IPS-18c (cell line): Measurements from ENCODE around the gene KCNA5.

ENCODE experiments used
- H3K4me3 ChIP-seq: 2 replicates; pipeline ENCODE4 v1.7.0; 2013; ENCODE audit warnings: low read depth, mild to moderate bottlenecking, low read length, moderate library complexity; ENCODE audit not compliant: insufficient read depth
- H3K9me3 ChIP-seq: one replicate; pipeline ENCODE4 v1.6.1; 2013; ENCODE audit warnings: mild to moderate bottlenecking, low read length, moderate library complexity; ENCODE audit not compliant: control insufficient read depth, insufficient read depth

KCNA5 gene

DNA sequence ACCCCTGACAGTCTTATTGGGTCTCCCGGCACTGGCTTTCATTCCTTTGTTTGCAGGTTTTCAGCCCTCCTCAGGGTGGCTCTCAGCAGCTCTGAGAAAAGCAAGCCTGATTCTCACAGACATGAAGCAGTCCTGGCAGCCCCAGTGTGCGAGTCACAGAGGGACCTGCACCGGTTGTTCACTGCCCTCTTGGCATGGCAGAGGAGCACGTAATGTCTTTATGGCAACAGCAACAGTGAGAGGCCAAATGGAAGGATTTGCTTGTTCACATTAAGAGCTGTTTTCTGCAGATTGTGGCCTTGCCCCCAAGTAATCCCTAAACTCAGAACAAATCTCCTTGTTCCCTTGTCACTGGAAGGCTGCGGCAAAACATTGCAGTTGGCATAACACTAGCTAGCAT is 3.4 kb downstream of the KCNA5 start:
- H3K9me3 ChIP-seq: no peaks in the 10 kb centered on the region

DNA sequence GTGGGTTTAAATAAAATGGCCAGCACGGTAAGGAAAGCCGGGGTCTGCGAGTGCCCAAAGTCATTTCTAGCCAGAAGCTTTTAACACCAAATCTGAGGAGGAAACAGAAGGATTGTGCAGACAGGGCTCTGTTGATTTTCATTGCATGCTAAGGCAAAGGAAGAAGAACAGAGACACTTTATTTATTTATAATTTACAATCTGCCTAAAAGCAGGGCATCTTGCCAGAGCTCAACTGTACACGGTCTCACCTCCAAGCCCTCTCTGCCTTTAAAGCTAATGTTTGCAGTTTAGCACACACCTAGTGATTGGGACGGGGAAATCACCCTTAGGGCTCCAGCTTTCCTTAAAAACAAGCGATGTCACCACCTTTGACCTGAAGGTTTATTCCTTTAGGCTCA is 4.0 kb downstream of the KCNA5 start:
- Histone ChIP-seq H3K9me3 (no peaks in the 10 kb centered on the region), H3K4me3 (no peak overlapping the region)

More for the DNA sequence above, 3.4 kb downstream of the KCNA5 start:
- no peak overlapping the region for H3K4me3 ChIP-seq

DNA sequence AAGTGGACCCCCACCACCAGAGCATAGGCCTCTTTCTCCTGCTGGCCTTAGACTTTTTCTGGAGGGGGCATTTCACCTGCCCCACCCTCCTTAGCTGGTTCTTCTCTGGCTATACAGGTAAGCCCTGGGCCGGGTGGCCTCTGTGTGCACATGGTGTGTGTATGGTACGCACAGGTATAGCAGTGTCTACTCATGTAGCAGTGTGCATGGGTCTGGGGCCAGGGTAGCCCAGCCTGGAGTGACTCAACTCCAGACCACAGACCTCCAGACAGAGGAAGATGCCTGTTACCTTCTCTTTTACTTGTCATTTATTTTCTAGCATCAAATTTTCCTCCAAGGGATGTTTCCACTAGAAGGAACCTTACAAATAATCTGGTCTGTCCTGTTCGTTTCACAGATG is 6.9 kb downstream of the KCNA5 start:
- Histone ChIP-seq H3K9me3 (no peaks in the 10 kb centered on the region), H3K4me3 (no peak overlapping the region)

DNA sequence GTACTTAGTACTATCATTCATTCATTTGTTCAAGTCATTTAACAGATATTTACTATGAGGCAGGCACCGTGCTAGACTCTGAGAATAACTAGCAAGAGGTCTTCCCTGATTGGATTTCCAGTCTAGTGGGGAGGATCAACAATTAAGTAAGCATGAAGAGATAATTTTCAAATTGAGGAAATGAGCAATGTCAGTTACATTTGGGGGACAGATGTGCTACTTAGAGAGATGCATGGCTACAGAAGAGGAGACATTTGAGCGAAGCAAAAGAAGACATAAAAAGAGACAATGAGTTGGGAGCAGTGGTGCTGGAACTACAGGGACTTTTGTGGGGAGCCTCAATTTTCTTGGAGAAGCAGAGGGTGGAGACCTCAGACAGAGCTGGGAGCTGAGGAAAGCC is 7.7 kb downstream of the KCNA5 start:
- no peaks in the 10 kb centered on the region for H3K9me3 ChIP-seq
- no peak overlapping the region for H3K4me3 ChIP-seq

DNA sequence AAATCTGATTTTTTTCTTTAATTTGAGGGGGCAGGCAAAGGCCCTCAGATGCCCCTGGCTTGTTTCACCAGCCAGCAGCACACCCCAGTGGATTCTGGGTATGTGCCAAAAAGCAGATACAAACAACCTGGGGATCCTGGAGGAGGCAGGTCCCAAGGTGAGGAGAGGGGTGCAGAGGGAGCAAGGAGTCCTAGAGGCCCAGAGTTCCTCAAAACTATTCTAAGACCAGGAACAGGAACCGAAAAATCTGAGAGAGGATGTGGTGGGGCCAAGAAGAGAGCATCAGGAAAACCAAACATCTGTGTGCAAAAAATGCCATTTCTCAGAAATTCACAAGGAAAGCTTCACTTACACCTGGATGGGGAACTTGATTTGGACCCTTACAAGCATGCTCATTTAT is 8.2 kb downstream of the KCNA5 start:
- Histone ChIP-seq H3K9me3 (no peaks in the 10 kb centered on the region), H3K4me3 (no peak overlapping the region)

DNA sequence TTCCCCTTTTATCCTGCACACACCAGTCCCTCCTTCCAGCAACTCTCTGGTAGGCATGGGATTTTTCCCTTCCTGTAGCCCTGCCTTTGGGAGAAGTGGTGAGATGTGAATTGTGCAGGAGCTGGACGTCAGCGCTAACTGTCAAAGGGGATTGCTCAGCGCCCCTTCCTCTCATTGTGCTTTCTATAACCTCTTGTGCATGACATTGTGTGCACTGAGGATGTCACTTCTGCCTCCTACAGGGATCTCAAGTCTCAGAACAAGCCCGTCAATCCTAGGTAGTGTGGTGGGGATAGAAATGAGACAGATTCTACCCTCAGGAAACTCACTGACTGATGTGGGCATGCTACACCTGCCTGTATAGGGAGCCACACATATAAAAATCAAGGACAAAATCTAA is 8.7 kb downstream of the KCNA5 start:
- no peaks in the 10 kb centered on the region for H3K9me3 ChIP-seq
- no peak overlapping the region for H3K4me3 ChIP-seq

DNA sequence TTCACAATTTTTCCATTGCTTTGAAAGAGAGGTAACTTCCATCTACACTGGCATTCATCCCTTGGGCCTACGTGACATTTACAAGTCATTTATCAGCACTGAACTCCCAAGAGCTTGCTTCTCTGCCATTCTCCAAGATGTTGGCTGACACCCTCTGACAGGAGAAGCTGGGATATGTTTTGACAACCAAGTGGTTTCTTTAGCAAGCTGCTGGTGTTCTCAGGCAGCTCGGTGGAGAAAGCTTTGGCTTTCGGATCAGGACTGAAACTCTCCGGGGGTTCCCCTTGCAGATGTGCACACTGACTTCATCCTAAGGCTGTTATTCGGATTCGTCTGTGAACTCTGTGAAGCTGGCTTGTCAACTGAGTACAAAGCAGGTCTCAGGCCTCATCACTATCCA is 15.7 kb downstream of the KCNA5 start:
- H3K9me3 ChIP-seq: no peaks in the 10 kb centered on the region
- H3K4me3 ChIP-seq: no peak overlapping the region

DNA sequence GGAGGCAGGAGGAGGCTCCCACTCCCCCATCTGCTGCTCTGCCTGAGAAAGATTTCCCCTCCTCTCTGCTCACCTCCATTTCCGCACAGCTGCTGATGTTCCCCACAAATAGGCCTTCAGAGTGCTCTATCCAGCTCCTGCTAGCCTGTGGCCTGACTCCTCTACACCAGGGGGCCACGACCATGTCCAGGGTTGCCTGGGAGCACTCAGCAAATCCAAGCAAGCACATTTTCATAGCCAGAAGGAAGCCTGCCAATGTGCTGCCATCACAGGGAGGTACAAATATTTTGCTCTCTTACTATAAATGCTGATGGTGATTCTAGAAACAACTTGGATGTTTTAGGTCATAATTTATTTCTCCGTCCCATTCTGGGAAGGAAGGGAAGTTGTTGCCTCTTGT is 17.3 kb downstream of the KCNA5 start:
- Histone ChIP-seq H3K4me3 (no peak overlapping the region), H3K9me3 (no peaks in the 10 kb centered on the region)

DNA sequence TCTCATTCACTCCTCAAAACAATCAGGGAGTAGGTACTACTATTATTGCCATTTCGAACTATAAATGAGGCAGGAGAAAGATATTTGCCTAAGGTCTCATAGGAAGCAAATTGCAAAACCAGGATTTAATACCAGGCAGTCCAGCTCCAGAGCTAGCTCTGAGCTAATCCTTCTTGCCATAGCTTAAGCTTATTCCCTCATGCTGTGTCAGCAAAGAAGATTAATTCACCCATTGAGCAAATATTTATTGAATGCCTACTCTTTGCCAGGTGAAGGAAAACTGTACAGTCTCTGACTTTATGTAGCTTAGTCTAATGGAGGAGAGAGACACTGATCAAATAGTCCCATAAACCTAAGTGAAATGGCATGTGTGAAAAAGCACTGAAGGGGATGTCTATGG is 19.5 kb downstream of the KCNA5 start:
- no peak overlapping the region for H3K4me3 ChIP-seq
- no peaks in the 10 kb centered on the region for H3K9me3 ChIP-seq

DNA sequence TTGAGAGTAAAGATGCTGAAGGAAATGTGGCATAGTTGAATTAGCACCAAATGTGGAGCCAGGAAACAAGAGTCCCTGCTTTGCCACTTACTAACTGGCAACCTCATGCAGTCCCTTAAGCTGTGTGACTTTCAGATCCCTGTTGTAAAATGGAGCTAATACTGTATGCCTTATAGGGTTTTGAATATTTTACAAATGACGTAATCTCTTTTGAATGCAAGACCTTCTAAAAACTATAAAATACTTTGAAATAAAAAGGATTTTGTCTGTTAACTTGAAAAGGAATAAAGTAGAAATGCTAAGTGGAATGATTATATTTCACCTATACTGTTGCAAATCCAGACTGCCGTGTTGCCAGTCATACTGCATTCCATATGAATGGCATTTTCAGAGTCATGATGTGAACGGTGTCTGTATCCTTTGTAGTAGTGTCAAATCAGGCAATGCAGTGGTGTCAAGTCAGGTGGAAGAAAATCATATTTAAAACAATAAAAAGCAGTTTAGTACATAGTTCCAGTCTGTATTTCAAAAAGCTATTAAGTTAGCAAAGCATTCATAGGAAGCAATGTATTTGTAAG is 21.3 kb downstream of the KCNA5 start:
- Histone ChIP-seq H3K9me3 (no peaks in the 10 kb centered on the region), H3K4me3 (no peak overlapping the region)

DNA sequence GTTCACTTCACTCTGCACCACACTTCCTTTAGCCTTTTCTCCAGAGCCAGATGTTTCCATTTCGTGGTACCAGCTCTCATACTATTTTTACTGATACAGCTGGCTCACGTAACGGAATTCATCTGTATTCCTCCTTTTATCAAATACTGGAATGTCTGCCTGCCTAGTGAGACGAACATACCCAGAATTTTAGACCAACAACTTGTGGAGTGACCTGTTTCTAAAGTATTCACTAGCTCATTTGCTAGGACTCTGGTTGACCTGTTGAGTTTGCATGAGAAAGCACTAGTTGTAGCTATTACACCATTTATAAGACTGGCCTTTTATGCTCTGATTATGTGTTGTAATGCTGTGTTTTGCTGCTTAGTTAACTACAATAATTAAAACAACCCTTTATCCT is 22.6 kb downstream of the KCNA5 start:
- H3K9me3 ChIP-seq: no peaks in the 10 kb centered on the region
- no peak overlapping the region for H3K4me3 ChIP-seq

DNA sequence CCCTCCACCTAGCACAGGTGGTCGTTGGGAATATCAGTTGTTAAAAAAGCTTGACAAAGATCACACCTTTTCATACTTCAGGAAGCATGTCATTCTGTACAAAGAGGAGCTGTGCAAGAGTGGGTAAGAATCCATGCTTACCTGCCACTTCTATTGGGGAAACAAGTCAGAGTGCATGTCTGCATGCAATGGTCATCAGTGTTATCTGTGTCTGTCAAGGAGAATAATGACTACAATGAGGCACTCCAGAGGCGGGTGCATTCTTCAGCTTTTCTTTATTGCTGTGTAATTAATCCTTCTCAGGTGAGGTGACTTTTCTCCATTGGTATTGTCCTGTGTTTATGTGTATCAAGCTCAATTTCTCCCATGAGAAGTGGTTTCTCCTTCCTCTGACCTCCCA is 24.4 kb downstream of the KCNA5 start:
- Histone ChIP-seq H3K9me3 (no peaks in the 10 kb centered on the region), H3K4me3 (no peak overlapping the region)

DNA sequence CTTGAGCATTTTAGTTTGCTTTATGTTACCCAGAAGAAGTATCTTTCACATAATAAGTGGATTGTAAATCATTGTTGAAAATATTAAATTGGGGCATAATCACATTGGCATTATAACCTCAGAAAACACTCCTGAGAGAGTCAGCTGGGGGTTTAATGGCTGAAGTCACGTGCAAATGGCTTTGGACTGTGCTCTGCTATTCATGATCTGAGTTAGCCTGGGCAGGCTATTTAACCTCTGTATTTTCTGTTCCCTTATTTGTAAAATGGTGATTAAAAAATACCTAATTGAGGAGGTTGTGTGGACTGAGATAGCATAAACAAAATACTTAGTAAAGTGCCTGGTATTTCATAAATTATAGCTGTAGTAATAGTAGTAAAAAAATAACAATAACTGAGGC is 24.9 kb downstream of the KCNA5 start:
- no peaks in the 10 kb centered on the region for H3K9me3 ChIP-seq
- H3K4me3 ChIP-seq: no peak overlapping the region

DNA sequence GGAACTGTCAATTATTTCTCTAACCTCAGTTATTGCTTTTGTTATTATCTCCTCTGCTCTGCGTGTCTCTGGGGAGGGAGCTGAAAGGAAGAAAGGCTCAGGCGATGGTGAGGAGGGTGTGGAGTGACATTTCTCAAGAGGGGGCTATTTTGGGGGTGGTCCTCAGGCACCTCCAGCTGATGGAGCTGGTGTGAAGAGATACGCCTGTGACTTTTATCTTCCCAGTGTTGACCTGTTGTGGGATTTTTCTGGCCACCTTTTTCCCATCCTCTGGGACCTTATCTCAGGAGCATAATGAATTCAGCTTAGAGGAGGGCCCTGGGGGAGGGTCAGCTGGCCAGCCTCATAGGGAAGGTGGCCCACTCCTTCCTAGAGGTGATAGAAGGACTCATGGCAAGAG is 26.4 kb downstream of the KCNA5 start:
- Histone ChIP-seq H3K4me3 (no peak overlapping the region), H3K9me3 (no peaks in the 10 kb centered on the region)

DNA sequence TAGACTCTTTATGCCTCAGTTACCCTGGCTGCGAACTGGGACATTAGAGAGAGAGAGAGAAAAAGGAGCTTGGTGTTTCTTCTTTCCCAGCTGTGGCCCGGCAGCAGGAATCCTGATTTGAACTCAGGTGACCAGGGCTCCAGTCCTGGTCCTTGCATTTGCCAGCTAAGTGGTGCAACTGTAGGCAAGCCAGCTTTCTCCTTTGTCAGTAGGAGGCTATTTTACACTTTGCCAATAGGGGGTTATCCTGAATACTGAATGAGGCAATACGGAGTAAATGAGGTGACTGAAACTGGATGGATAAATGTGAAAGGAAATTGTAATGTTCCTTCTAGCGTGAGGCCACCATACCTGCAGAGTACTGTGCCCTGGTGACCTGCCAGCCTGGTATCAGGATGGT is 27.8 kb downstream of the KCNA5 start:
- Histone ChIP-seq H3K4me3 (no peak overlapping the region), H3K9me3 (no peaks in the 10 kb centered on the region)

DNA sequence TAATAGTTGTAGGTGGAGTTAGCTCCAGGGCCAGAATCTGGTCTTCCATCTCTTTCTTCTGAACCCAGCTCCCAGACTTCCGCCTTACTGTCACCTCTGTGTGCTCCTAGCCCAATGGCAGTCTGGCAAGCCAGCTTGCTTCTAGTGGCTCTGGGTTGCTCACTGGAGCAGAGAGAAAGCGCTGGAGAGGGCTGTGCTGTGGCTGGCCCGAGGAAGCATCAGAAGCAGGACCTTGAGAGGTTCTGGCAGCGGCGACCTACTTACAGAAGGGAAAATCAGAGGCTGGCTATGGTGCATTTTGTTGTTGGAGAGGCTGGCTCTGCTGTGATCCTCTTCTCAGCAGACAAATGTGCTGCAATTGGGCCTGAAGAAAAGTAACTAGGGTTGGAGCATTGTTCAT is 28.6 kb downstream of the KCNA5 start:
- no peaks in the 10 kb centered on the region for H3K9me3 ChIP-seq
- no peak overlapping the region for H3K4me3 ChIP-seq

DNA sequence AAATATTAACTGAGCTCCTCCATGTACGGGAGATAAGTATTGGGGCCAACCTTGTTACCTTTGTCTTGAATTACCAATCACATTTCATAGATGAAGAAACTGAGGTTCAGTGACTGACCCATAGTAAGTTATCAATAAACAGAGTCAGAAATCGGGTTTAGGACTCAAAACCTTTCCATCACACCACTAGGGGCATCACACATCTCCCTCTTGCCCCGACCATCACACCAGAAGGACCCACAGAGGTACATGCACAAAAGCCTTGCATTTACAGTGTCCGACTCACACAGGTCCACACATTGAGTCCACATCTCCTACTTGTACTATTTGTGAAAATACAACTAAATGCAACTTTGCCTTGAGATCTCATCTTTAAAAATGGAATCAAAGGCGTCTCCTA is 29.4 kb downstream of the KCNA5 start:
- H3K9me3 ChIP-seq: no peaks in the 10 kb centered on the region
- H3K4me3 ChIP-seq: no peak overlapping the region

DNA sequence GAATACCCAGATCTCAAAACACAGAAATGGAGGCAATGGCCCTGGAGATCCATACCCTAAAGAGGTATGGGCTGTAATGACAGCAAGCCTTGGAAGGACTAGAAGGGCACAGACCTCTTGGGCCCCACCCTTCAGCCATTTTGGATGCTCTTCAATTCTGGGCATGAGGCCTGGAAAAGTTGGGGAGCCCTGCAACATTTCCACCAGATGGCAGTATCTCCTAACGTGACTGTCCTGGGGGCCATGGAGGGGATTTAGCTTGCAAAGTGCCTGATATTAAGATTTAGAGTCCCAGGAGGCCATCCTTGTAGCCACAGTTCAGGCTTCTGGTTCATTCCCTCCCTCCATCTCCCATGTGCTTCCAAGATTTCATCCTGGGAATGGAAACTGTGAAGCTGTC is 30.2 kb downstream of the KCNA5 start:
- Histone ChIP-seq H3K9me3 (no peaks in the 10 kb centered on the region), H3K4me3 (no peak overlapping the region)

DNA sequence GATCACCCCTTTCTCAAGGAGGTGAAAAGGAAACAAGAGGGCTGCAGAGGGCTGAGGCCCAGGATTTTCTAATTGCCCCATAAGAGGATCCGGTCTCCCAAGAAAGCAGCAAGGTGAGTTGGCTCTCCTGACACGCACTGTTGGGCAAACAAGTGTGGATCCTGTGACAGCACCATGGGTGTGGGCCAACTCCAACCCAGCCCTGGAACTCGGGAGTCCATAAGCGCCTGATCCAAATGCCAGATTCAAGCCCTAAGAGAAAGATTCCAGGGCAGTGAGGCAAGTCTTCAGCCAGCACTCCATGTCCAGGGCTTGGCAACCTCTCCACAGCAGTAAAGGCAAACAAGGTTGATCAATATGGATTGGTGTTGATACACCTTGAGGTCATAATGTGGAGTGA is 33.1 kb downstream of the KCNA5 start:
- no peaks in the 10 kb centered on the region for H3K9me3 ChIP-seq
- no peak overlapping the region for H3K4me3 ChIP-seq

DNA sequence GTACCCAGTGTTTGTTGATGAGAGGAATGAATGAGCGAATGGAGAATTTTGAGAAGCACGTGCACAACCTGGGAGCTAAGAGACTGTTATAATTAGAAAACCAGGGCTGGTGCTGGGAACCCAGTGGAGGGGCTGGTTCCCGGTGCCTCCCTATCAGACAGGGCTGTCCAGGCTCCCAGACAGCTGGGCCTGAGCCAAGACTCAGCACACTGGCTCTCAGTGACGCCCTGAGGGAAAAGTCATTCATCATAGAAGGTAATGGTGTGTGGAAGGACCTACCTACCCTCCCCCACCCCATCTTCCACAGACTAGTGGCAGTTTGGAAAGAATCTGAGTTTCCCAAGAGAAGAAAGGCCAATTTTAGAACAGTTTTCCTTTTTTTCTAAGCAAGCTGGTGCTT is 34.7 kb downstream of the KCNA5 start:
- Histone ChIP-seq H3K4me3 (no peak overlapping the region), H3K9me3 (no peaks in the 10 kb centered on the region)
